Uterus (tissue), 4 donors: Measurements from ENCODE around the gene OR4E1. TPM values are rescaled to one million over a fixed set of nuclear protein-coding genes. Genes with fewer than 3 reads are reported as not detected.

Experiments used
- DNase-seq, 2 donors: peaks; one replicate each; pipeline ENCODE4 v3.0.0-alpha.2; 2019 to 2020
- H3K27ac ChIP-seq, 2 donors: fragments of 200-600 bp; sonication (generic); 1 replicate in 1 of 2; 2 replicates in 1 of 2; pipeline ENCODE4 v1.5.1; 2016 to 2018
- H3K27me3 ChIP-seq, 2 donors: fragments of 200-600 bp; sonication (generic); one replicate each; pipeline ENCODE4 v1.5.1; 2018 to 2019; ENCODE audit warnings: control low read depth in 1 of 2
- H3K36me3 ChIP-seq, 2 donors: fragments of 200-600 bp; sonication (generic); one replicate each; pipeline ENCODE4 v1.5.1; 2019; ENCODE audit warnings: control low read depth in 1 of 2
- H3K4me1 ChIP-seq, 2 donors: fragments of 200-600 bp; sonication (generic); one replicate each; pipeline ENCODE4 v1.5.1; 2018 to 2019; ENCODE audit warnings: control low read depth in 1 of 2
- H3K4me3 ChIP-seq, 2 donors: fragments of 200-600 bp; sonication (generic); 1 replicate in 1 of 2; 2 replicates in 1 of 2; pipeline ENCODE4 v1.5.1; 2018 to 2019; ENCODE audit warnings: mild to moderate bottlenecking in 1 of 2
- H3K9me3 ChIP-seq, 2 donors: fragments of 200-600 bp; sonication (generic); one replicate each; pipeline ENCODE4 v1.5.1; 2019; ENCODE audit warnings: control low read depth in 1 of 2
- CTCF ChIP-seq, 4 experiments: fragments of 200-600 bp in 2 of 4; fragments of 450-650 bp in 2 of 4; sonication (generic) in 2 of 4; IDR thresholded peaks; one replicate each; pipeline ENCODE4 v1.5.1; 2016 to 2019; ENCODE audit warnings: antibody characterized with exemption in 4 of 4, mild to moderate bottlenecking in 2 of 4, moderate library complexity in 1 of 4
- POLR2A ChIP-seq, 2 donors: fragments of 450-650 bp; IDR thresholded peaks; one replicate each; pipeline ENCODE4 v1.6.1; 2016; ENCODE audit warnings: antibody characterized with exemption in 2 of 2, mild to moderate bottlenecking in 1 of 2, moderate library complexity in 1 of 2
- intact Hi-C: fragments of 100-400 bp; cut with DNase I; formaldehyde crosslinking; loops from one replicate; pipeline ENCODE4 v1.15.1; 2023; ENCODE audit warnings: low total_unique reads
- total RNA-seq, 4 donors: library from RNA; depleted of rRNA in 3 of 4; stranded (reverse); fragments of >200 nt in 3 of 4; gene quantifications; one replicate each; pipeline versions ENCODE4 v1.1.0 to v1.2.4, GENCODE V29; 2014 to 2023
- donor health status: DM: yes; HTN: yes; CAD: no.

The OR4E1 gene
- total RNA-seq, result not detected

- Histone ChIP-seq H3K4me3 (no peak within 1 kb of the TSS), H3K27ac (no peak within 1 kb of the TSS), H3K36me3 (no peaks in the 10 kb centered on the region), H3K9me3 (no peaks in the 10 kb centered on the region), H3K27me3 (no peaks in the 10 kb centered on the region), H3K4me1 (no peaks in the 10 kb centered on the region)
- no peak for TF ChIP-seq POLR2A (IDR thresholded peaks at IDR 0.05)
- no peak for TF ChIP-seq CTCF (IDR thresholded peaks at IDR 0.05)
- intact Hi-C loops, result no loop called here
- DNase-seq, result no peak
These were observed at the start of gene OR4E1 for GRCh38 chr14:21673718-21674117. TSS of gene OR4E1 (minus strand) at chr14:21673818. CDS start at chr14:21670935, 2,883 bp downstream.

- intact Hi-C loops, result no loop called here
- DNase-seq, result no peak
- no peak overlapping the region for H3K4me3 ChIP-seq
These were observed 47.9 kb upstream of the OR4E1 start for GRCh38 chr14:21721504-21721903.

GRCh38 chr14:21719841-21720240, 46.2 kb upstream of the OR4E1 start:
- intact Hi-C loops, result no loop called here
- no peak for DNase-seq
- Histone ChIP-seq H3K27ac (no peak overlapping the region), H3K4me1 (no peaks in the 10 kb centered on the region), H3K27me3 (no peaks in the 10 kb centered on the region), H3K36me3 (no peaks in the 10 kb centered on the region), H3K9me3 (no peaks in the 10 kb centered on the region), H3K4me3 (no peak overlapping the region)
- TF ChIP-seq POLR2A (IDR thresholded peaks at IDR 0.05), result no peak
- no peak for TF ChIP-seq CTCF (IDR thresholded peaks at IDR 0.05)

More at GRCh38 chr14:21721504-21721903, 47.9 kb upstream of the OR4E1 start:
- Histone ChIP-seq H3K36me3 (no peaks in the 10 kb centered on the region), H3K27me3 (no peaks in the 10 kb centered on the region), H3K4me1 (no peaks in the 10 kb centered on the region), H3K27ac (no peak overlapping the region), H3K9me3 (no peaks in the 10 kb centered on the region)
- TF ChIP-seq POLR2A (IDR thresholded peaks at IDR 0.05) (no peak), CTCF (IDR thresholded peaks at IDR 0.05) (no peak)

- intact Hi-C loops, result no loop called here
- H3K27ac ChIP-seq, result no peak overlapping the region
- H3K9me3 ChIP-seq, result no peaks in the 10 kb centered on the region
- H3K4me3 ChIP-seq, result no peak overlapping the region
- no peaks in the 10 kb centered on the region for H3K36me3 ChIP-seq
- no peak for TF ChIP-seq CTCF (IDR thresholded peaks at IDR 0.05)
- DNase-seq, result no peak
- no peaks in the 10 kb centered on the region for H3K27me3 ChIP-seq
- H3K4me1 ChIP-seq, result no peaks in the 10 kb centered on the region
These were observed 40.8 kb upstream of the OR4E1 start for GRCh38 chr14:21714318-21714929.

- no peak overlapping the region for H3K4me3 ChIP-seq
- H3K27ac ChIP-seq, result no peak overlapping the region
- no peaks in the 10 kb centered on the region for H3K9me3 ChIP-seq
- no peak for DNase-seq
- no peaks in the 10 kb centered on the region for H3K4me1 ChIP-seq
- TF ChIP-seq CTCF (IDR thresholded peaks at IDR 0.05), result no peak
- H3K27me3 ChIP-seq, result no peaks in the 10 kb centered on the region
- intact Hi-C loops, result no loop called here
- no peaks in the 10 kb centered on the region for H3K36me3 ChIP-seq
These were observed 38.4 kb upstream of the OR4E1 start for GRCh38 chr14:21712036-21712435.
